Measurements from ENCODE around the gene SRP14. TPM values are rescaled to one million over a fixed set of nuclear protein-coding genes. Genes with fewer than 3 reads are reported as not detected.
"Not testable (repeated sequence)": the region's sequence is repeated elsewhere in the genome, so short reads cannot be mapped to it uniquely, and the experiment has no call there.

The SRP14 gene
- total RNA-seq, 1 donor from 2014 or later = 409 TPM

GRCh38 chr15:40028193-40028592, 10.8 kb downstream of the SRP14 start:
- no peak overlapping the region for H3K4me3 ChIP-seq
- H3K27ac ChIP-seq = peak overlapping the region; percentile 6
- no peaks in the 10 kb centered on the region for H3K9me3 ChIP-seq
- no peak for DNase-seq (ENCODE audit: extremely low spot score in 2 of 2)
- no peaks in the 10 kb centered on the region for H3K27me3 ChIP-seq
- intact Hi-C loops (cut with DNase I) = no loop called here
- peaks cover 7% of the 10 kb centered on the region for H3K4me1 ChIP-seq
- H3K36me3 ChIP-seq = peaks cover 2 to 55% of the 10 kb centered on the region in 2 donors
- TF ChIP-seq, protein P1, sequence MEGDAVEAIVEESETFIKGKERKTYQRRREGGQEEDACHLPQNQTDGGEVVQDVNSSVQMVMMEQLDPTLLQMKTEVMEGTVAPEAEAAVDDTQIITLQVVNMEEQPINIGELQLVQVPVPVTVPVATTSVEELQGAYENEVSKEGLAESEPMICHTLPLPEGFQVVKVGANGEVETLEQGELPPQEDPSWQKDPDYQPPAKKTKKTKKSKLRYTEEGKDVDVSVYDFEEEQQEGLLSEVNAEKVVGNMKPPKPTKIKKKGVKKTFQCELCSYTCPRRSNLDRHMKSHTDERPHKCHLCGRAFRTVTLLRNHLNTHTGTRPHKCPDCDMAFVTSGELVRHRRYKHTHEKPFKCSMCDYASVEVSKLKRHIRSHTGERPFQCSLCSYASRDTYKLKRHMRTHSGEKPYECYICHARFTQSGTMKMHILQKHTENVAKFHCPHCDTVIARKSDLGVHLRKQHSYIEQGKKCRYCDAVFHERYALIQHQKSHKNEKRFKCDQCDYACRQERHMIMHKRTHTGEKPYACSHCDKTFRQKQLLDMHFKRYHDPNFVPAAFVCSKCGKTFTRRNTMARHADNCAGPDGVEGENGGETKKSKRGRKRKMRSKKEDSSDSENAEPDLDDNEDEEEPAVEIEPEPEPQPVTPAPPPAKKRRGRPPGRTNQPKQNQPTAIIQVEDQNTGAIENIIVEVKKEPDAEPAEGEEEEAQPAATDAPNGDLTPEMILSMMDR (IDR thresholded peaks at IDR 0.05) = no peak
- TF ChIP-seq POLR2A (IDR thresholded peaks at IDR 0.05) (no peak), POLR2AphosphoS5 (IDR thresholded peaks at IDR 0.05; ENCODE audit: insufficient read depth in 1 of 2, low read depth in 1 of 2) (no peak)

- Histone ChIP-seq H3K4me1 (no peaks in the 10 kb centered on the region), H3K4me3 (no peak overlapping the region), H3K36me3 (peaks cover 0 to 58% of the 10 kb centered on the region in 2 donors), H3K27ac (no peak overlapping the region), H3K27me3 (no peaks in the 10 kb centered on the region), H3K9me3 (no peaks in the 10 kb centered on the region)
- intact Hi-C loops (cut with DNase I) = no loop called here
- DNase-seq (ENCODE audit: extremely low spot score in 2 of 2) = no peak
- no peak for TF ChIP-seq POLR2AphosphoS5 (IDR thresholded peaks at IDR 0.05; ENCODE audit: insufficient read depth in 1 of 2, low read depth in 1 of 2)
- TF ChIP-seq POLR2A (IDR thresholded peaks at IDR 0.05) = no peak
- TF ChIP-seq, protein P1 (IDR thresholded peaks at IDR 0.05) = no peak
Measured at GRCh38 chr15:40016224-40016865, 22.6 kb downstream of the SRP14 start.

DNA sequence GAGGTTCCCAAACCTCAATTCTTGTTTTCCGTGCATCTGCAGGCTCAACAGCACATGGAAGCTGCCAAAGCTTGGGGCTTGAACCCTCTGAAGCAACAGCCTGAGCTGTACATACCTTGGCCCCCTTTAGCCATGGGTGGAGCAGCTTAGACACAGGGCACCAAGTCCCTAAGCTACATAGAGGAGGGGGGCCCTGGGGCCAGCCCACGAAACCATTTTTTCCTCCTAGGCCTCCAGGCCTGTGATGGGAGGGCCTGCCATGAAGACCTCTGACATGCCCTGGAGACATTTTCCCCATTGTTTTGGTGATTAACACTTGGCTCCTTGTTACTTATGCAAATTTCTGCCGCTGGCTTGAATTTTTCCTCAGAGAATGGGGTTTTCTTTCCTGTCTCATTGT, 24.6 kb downstream of the SRP14 start:
- intact Hi-C loops (cut with DNase I) = no loop called here
- no peak for DNase-seq (ENCODE audit: extremely low spot score in 2 of 2)
- no peaks in the 10 kb centered on the region for H3K4me1 ChIP-seq
- no peak overlapping the region for H3K4me3 ChIP-seq
- no peaks in the 10 kb centered on the region for H3K9me3 ChIP-seq
- H3K36me3 ChIP-seq = peaks cover 0 to 41% of the 10 kb centered on the region in 2 donors
- TF ChIP-seq, protein P1 (IDR thresholded peaks at IDR 0.05) = no peak
- TF ChIP-seq POLR2AphosphoS5 (IDR thresholded peaks at IDR 0.05; ENCODE audit: insufficient read depth in 1 of 2, low read depth in 1 of 2) (no peak), POLR2A (IDR thresholded peaks at IDR 0.05) (no peak)
- no peak overlapping the region for H3K27ac ChIP-seq
- H3K27me3 ChIP-seq = no peaks in the 10 kb centered on the region

DNA sequence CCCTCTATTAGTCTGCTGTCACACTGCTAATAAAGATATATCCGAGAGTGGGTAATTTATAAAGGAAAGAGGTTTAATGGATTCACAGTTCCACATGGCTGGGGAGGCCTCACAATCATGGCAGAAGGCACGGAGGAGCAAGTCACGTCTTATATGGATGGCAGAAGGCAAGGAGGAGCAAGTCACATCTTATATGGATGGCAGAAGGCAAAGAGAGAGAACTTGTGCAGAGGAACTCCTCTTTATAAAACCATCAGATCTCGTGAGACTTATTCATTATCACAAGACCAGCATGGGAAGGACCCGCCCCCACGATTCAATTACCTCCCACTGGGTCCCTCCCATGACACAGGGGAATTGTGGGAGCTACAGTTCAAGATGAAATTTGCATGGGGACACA, 25.6 kb downstream of the SRP14 start:
- H3K27ac ChIP-seq; H3K27me3 ChIP-seq; DNase-seq (ENCODE audit: extremely low spot score in 2 of 2); intact Hi-C loops (cut with DNase I); H3K4me3 ChIP-seq; H3K9me3 ChIP-seq; H3K4me1 ChIP-seq: not testable (repeated sequence)
- peaks cover 0 to 44% of the 10 kb centered on the region in 2 donors for H3K36me3 ChIP-seq

- Histone ChIP-seq H3K4me1 (no peaks in the 10 kb centered on the region), H3K36me3 (peaks cover 0 to 53% of the 10 kb centered on the region in 2 donors), H3K9me3 (no peaks in the 10 kb centered on the region), H3K27me3 (no peaks in the 10 kb centered on the region), H3K4me3 (no peak overlapping the region), H3K27ac (no peak overlapping the region)
- TF ChIP-seq POLR2AphosphoS5 (IDR thresholded peaks at IDR 0.05; ENCODE audit: insufficient read depth in 1 of 2, low read depth in 1 of 2) = no peak
- TF ChIP-seq POLR2A (IDR thresholded peaks at IDR 0.05) = no peak
- TF ChIP-seq, protein P1 (IDR thresholded peaks at IDR 0.05) = no peak
- intact Hi-C loops (cut with DNase I) = no loop called here
- no peak for DNase-seq (ENCODE audit: extremely low spot score in 2 of 2)
Measured at GRCh38 chr15:40011303-40011702, 27.7 kb downstream of the SRP14 start.
